K562 (cell line): Measurements from ENCODE around the gene PEDS1. TPM values are rescaled to one million over a fixed set of nuclear protein-coding genes. Genes with fewer than 3 reads are reported as not detected.
"Not testable (repeated sequence)": the region's sequence is repeated elsewhere in the genome, so short reads cannot be mapped to it uniquely, and the experiment has no call there.

Experiments used
- ATAC-seq: fragments of 200-7000 bp; cut with Tn5 transposase; 3 replicates; pipeline ENCODE4 v1.9.1; 2020; ENCODE audit warnings: moderate library complexity
- BruUV-seq: library from RNA; stranded (reverse); fragments of 400-500 nt; replicated peaks from 2 replicates; lab custom pipeline; 2021; lab: Mats Ljungman, UMichigan
- CTCF ChIA-PET: fragments of 300-600 bp; formaldehyde crosslinking; extraction: SDS; loops from one replicate; lab custom pipeline; 2021; ENCODE audit warnings: low intra/inter-chr PET ratio; lab: Yijun Ruan, JAX
- POLR2A ChIA-PET: fragments of 300-600, 350-650 bp; sonication (Branson Sonifier 250); formaldehyde crosslinking; extraction: SDS; loops from one replicate; lab custom pipeline; 2021; ENCODE audit warnings: antibody characterized with exemption, inconsistent platforms; lab: Yijun Ruan, JAX
- DNase-seq, 4 experiments: peaks; one replicate each; pipeline versions ENCODE4 v3.0.0 to v3.0.0-alpha.2; 2011 to 2018; ENCODE audit warnings: low spot score in 3 of 4, mixed read lengths in 3 of 4; ENCODE audit errors: extremely low read depth in 1 of 4
- FAIRE-seq: peaks from 2 replicates; lab custom pipeline; 2011; peaks lifted over from hg19 to GRCh38; lab: Jason Lieb, UNC
- H2AFZ ChIP-seq: 2 replicates; pipeline ENCODE4 v1.6.0; 2011; ENCODE audit warnings: low read depth, low read length, control low read depth, inconsistent platforms
- H3K27ac ChIP-seq: fragments of 200-600 bp; 3 replicates; pipeline ENCODE4 v1.8.0; 2011; ENCODE audit warnings: low read depth, mild to moderate bottlenecking, control low read depth, inconsistent platforms, low read length, moderate library complexity, mixed read lengths; ENCODE audit errors: extremely low read depth
- H3K27me3 ChIP-seq, 2 experiments: fragments of 300-600 bp in 1 of 2; 2 replicates in 1 of 2; 3 replicates in 1 of 2; pipeline versions ENCODE4 v1.6.0 to v1.8.0; 2011; ENCODE audit warnings: inconsistent platforms in 2 of 2, low read length in 2 of 2, mild to moderate bottlenecking in 1 of 2, mixed read lengths in 1 of 2, moderate library complexity in 1 of 2; ENCODE audit not compliant: control insufficient read depth in 2 of 2, insufficient read depth in 2 of 2
- H3K36me3 ChIP-seq: fragments of 300-600 bp; 3 replicates; pipeline ENCODE4 v1.8.0; 2011; ENCODE audit warnings: mild to moderate bottlenecking, low read length, inconsistent platforms; ENCODE audit not compliant: control insufficient read depth, insufficient read depth
- H3K4me1 ChIP-seq, 2 experiments: fragments of 200-600 bp in 1 of 2; replicated peaks in 1 of 2; 2 replicates in 1 of 2; 3 replicates in 1 of 2; pipeline versions ENCODE4 v1.5.1 to v1.8.0; 2011; ENCODE audit warnings: inconsistent platforms in 2 of 2, low read length in 2 of 2, mild to moderate bottlenecking in 1 of 2, mixed read lengths in 1 of 2, moderate library complexity in 1 of 2; ENCODE audit not compliant: control insufficient read depth in 2 of 2, insufficient read depth in 2 of 2
- H3K4me2 ChIP-seq: 2 replicates; pipeline ENCODE4 v1.6.1; 2011; ENCODE audit warnings: low read length, control low read depth, inconsistent platforms, mixed read lengths; ENCODE audit not compliant: insufficient read depth
- H3K4me3 ChIP-seq: fragments of 200-600 bp; sonication (generic), shearing (Covaris generic); 2 replicates; pipeline ENCODE4 v1.5.1; 2016; ENCODE audit warnings: control low read depth, inconsistent platforms
- H3K79me2 ChIP-seq: fragments of 200-600 bp; 3 replicates; pipeline ENCODE4 v1.8.0; 2011; ENCODE audit warnings: low read length, inconsistent platforms; ENCODE audit not compliant: control insufficient read depth, insufficient read depth
- H3K9ac ChIP-seq, 2 experiments: 2 replicates each; pipeline versions ENCODE4 v1.6.0 to v1.6.1; 2011; ENCODE audit warnings: low read depth in 2 of 2, low read length in 2 of 2, control low read depth in 1 of 2, inconsistent platforms in 1 of 2, mild to moderate bottlenecking in 1 of 2, mixed read lengths in 1 of 2; ENCODE audit not compliant: insufficient read depth in 1 of 2
- H3K9me1 ChIP-seq: one replicate; pipeline ENCODE4 v1.6.0; 2011; ENCODE audit warnings: inconsistent platforms, mild to moderate bottlenecking, low read length, moderate library complexity; ENCODE audit not compliant: control insufficient read depth, insufficient read depth
- H3K9me3 ChIP-seq: replicated peaks from 2 replicates; pipeline ENCODE4 v1.5.1; 2011; ENCODE audit warnings: low read depth, low read length, inconsistent platforms; ENCODE audit not compliant: control insufficient read depth, insufficient read depth
- H4K20me1 ChIP-seq: replicated peaks from 2 replicates; pipeline ENCODE4 v1.6.1; 2011; ENCODE audit warnings: low read length, inconsistent platforms, mixed read lengths; ENCODE audit not compliant: control insufficient read depth, insufficient read depth
- ATF3 ChIP-seq, 2 experiments: fragments of 450-650 bp in 1 of 2; sonication (generic) in 1 of 2; formaldehyde crosslinking in 1 of 2; IDR thresholded peaks in 1 of 2; conservative IDR thresholded peaks in 1 of 2; 2 replicates each; pipeline versions ENCODE4 v1.6.1 to v1.8.1; 2016 to 2023; ENCODE audit warnings: mild to moderate bottlenecking in 2 of 2, moderate library complexity in 2 of 2, inconsistent platforms in 1 of 2, missing genetic modification reagents in 1 of 2
- CEBPG ChIP-seq, 3 experiments: fragments of 200-800 bp in 1 of 3; sonication (Bioruptor generic) in 1 of 3; sonication (generic) in 1 of 3; formaldehyde crosslinking in 1 of 3; IDR thresholded peaks in 2 of 3; conservative IDR thresholded peaks in 1 of 3; 2 replicates each; pipeline versions ENCODE4 v1.6.1 to v1.8.0; 2016 to 2022; ENCODE audit warnings: missing compliant biosample characterization in 2 of 3, missing genetic modification characterization in 2 of 3, mild to moderate bottlenecking in 1 of 3, missing genetic modification reagents in 1 of 3
- ESRRA ChIP-seq: fragments of 450-650 bp; IDR thresholded peaks from 2 replicates; pipeline ENCODE4 v1.6.1; 2014; ENCODE audit warnings: low read depth, mild to moderate bottlenecking, moderate library complexity, borderline replicate concordance
- HSF4 ChIP-seq: fragments of 250-450 bp; sonication (Bioruptor Pico); IDR thresholded peaks from 2 replicates; pipeline ENCODE4 v2.1.2; 2022; ENCODE audit warnings: mild to moderate bottlenecking, moderate library complexity, borderline replicate concordance
- JUND ChIP-seq, 2 experiments: IDR thresholded peaks; 2 replicates in 1 of 2; 3 replicates in 1 of 2; pipeline ENCODE4 v1.6.1; 2011; ENCODE audit warnings: borderline replicate concordance in 2 of 2, low read depth in 2 of 2, low read length in 2 of 2, improper control_type of control experiment in 1 of 2, missing biosample characterization in 1 of 2, missing genetic modification characterization in 1 of 2, missing genetic modification reagents in 1 of 2
- WGBS: fragments of 100-300 bp; shearing (Covaris generic); methylation state at CpG from one replicate; pipeline ENCODE4 v1.1.6; 2016; ENCODE audit warnings: low coverage, mixed read lengths; ENCODE audit not compliant: insufficient coverage; ENCODE audit errors: missing lambda C conversion rate; 5-methylcytosine and 5-hydroxymethylcytosine counted together
- in situ Hi-C: fragments of 300-500 bp; cut with MboI; formaldehyde crosslinking; loops from 4 replicates; pipeline ENCODE4 v1.15.0; 2018; ENCODE audit warnings: inconsistent platforms, mixed read lengths
- intact Hi-C: fragments of 100-400 bp; cut with micrococcal nuclease; formaldehyde crosslinking; loops from 2 replicates; pipeline ENCODE4 v1.14.2; 2022
- polyA plus RNA-seq, 8 experiments: library from polyadenylated mRNA; depleted of rRNA in 4 of 8; stranded (reverse) in 5 of 8; unstranded in 3 of 8; fragments of >200 nt; fragmentation: Nextera tagmentation in 2 of 8; fragmentation: Illumina TruSeq in 1 of 8; extraction: Ambion mirVana in 2 of 8; extraction: Trizol in 1 of 8; gene quantifications; 2 replicates each; pipeline versions ENCODE4 v1.2.1 to v1.2.3, GENCODE V29; 2011 to 2014; ENCODE audit warnings: inconsistent platforms in 1 of 8, missing spikeins in 1 of 8
- total RNA-seq, 7 experiments: library from RNA; depleted of rRNA in 6 of 7; stranded (reverse); fragments of >200 nt in 6 of 7; fragmentation: Illumina TruSeq in 2 of 7; extraction: Trizol in 2 of 7; gene quantifications; 2 replicates each; pipeline versions ENCODE4 v1.2.1 to v1.2.3, GENCODE V29; 2011 to 2021; ENCODE audit warnings: low replicate concordance in 1 of 7

Gene PEDS1
- total and polyA plus RNA-seq, 9 of the 15 experiments (the other 6 are each of a cell fraction or from before 2014, with no cell fraction given): 2.9 to 38.5 (median 24.2) TPM

- TF ChIP-seq ATF3 (IDR thresholded peaks at IDR 0.05): peak; percentile 13
- no peak for TF ChIP-seq ATF3 (CRISPR knock-in tag; conservative IDR thresholded peaks at IDR 0.05)
These were observed 14.8 kb downstream of the PEDS1 start (continued) for GRCh38 chr20:50138479-50139393.

GRCh38 chr20:50138120-50138478 is 15.4 kb downstream of the PEDS1 start:
- intact Hi-C loops (no loop called here), in situ Hi-C loops (no loop called here)
- peaks cover 70% of the 10 kb centered on the region for H3K36me3 ChIP-seq
- peaks cover 7% of the 10 kb centered on the region; the same call in 1 of the 2 replicates for H4K20me1 ChIP-seq
- TF ChIP-seq CEBPG (CRISPR knock-in tag; IDR thresholded peaks at IDR 0.05) (peak; percentile 72), CEBPG (tag; conservative IDR thresholded peaks at IDR 0.05 in 1 of 2, IDR thresholded peaks at IDR 0.05 in 1 of 2) (peak; percentile 48 to 77), ATF3 (IDR thresholded peaks at IDR 0.05) (peak; percentile 85), ATF3 (CRISPR knock-in tag; conservative IDR thresholded peaks at IDR 0.05) (no peak), ESRRA (peak; percentile 76), JUND (IDR thresholded peaks at IDR 0.05; ENCODE audit: borderline replicate concordance, low read depth, low read length) (peak; percentile 23; the same call in 1 of the 2 replicates), JUND (tag; IDR thresholded peaks at IDR 0.05; ENCODE audit: borderline replicate concordance, low read depth, low read length) (no peak), HSF4 (CRISPR knock-in tag) (no peak)
- CTCF ChIA-PET: no interaction called here
- H3K4me2 ChIP-seq: no peak overlapping the region
- DNase-seq (no peak), FAIRE-seq (no peak), ATAC-seq (peak; percentile 42; the same call in 2 of the 3 replicates)
- H3K27ac ChIP-seq: peak overlapping the region; percentile 2; the same call in 2 of the 3 replicates
- peaks cover 4 to 20% of the 10 kb centered on the region in 2 experiments; a peak in 4 of 5 replicates for H3K4me1 ChIP-seq
- H3K9ac ChIP-seq: 0 out of 4 replicates have a peak overlapping the region, but pooled peaks of 1 of the 2 experiments have one; percentile 23
- H3K79me2 ChIP-seq: peaks cover 28% of the 10 kb centered on the region
- H3K4me3 ChIP-seq: no peak overlapping the region
- no TSS peak for BruUV-seq
- WGBS: 85% methylated on average over 5 of the region's 5 CpGs
- no peaks in the 10 kb centered on the region for H3K27me3 ChIP-seq
- H3K9me1 ChIP-seq: peaks cover 3% of the 10 kb centered on the region
- H3K9me3 ChIP-seq: no peaks in the 10 kb centered on the region
- POLR2A ChIA-PET: interaction anchor here (0.6 to 3.1 kb wide), 3 partner anchors 10 to 67 kb away, joined by 3 to 16 read pairs (median 9); partner anchors contain the start of gene PEDS1
- no peak overlapping the region for H2AFZ ChIP-seq

DNA sequence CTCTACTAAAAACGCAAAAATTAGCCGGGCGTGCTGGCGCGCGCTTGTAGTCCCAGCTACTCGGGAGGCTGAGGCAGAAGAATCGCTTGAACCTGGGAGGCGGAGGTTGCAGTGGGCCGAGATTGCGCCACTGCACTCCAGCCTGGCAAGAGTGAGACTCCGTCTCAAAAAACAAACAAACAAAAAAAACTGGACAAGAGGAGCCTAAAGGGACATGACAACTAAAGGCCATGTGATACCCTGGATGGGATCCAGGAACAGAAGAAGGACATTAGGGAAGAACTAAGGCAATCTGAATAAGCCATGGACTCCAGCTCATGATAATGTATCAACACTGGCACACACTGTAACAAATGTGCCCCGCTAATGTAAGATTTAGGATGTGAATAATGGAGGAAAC is 15.8 kb downstream of the PEDS1 start:
- DNase-seq, BruUV-seq, H3K9me1 ChIP-seq, H2AFZ ChIP-seq, H3K4me3 ChIP-seq, H3K9ac ChIP-seq, FAIRE-seq, H3K9me3 ChIP-seq, CTCF ChIA-PET, ATAC-seq, H4K20me1 ChIP-seq, H3K4me2 ChIP-seq, in situ Hi-C loops, H3K27me3 ChIP-seq, intact Hi-C loops: not testable (repeated sequence)
- Histone ChIP-seq H3K79me2 (peaks cover 28% of the 10 kb centered on the region), H3K27ac (peak overlapping the region; percentile 2; the same call in 2 of the 3 replicates), H3K36me3 (peaks cover 70% of the 10 kb centered on the region), H3K4me1 (peaks cover 4 to 21% of the 10 kb centered on the region in 2 experiments; a peak in 4 of 5 replicates)
- POLR2A ChIA-PET: interaction anchor here (1.4 to 3.1 kb wide), 3 partner anchors 11 to 16 kb away, joined by 6 to 16 read pairs (median 9); partner anchors contain the start of gene PEDS1
- 89% methylated on average over 13 of the region's 13 CpGs for WGBS
